Fibroblast of skin of left quadriceps (primary cell): ENCODE data around the gene TUB.

Experiments used
- DNase-seq, 2 experiments: peaks; one replicate each; pipeline ENCODE4 v3.0.0-alpha.2; 2013; ENCODE audit warnings: low read depth in 2 of 2

The TUB gene

DNA sequence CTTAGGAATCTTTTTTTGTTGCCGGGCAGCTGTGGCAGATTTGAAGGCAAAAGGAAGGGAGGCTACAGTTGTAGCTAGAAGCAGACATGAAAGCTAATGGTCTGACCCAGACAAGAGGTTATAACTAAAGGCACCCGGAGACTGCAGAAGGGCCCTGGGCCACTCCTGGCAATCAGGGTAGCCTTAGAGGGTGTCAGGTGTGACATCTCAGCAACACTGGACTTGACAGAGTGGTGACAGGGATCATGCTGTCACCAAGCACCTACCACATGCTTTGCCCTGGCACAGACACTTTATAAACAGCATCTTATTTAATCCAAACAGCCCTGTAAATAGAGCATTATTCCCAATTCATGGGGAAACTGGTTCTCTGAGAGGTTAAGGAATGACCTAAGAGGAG is 25.7 kb downstream of the TUB start:
- DNase-seq, result no peak

DNA sequence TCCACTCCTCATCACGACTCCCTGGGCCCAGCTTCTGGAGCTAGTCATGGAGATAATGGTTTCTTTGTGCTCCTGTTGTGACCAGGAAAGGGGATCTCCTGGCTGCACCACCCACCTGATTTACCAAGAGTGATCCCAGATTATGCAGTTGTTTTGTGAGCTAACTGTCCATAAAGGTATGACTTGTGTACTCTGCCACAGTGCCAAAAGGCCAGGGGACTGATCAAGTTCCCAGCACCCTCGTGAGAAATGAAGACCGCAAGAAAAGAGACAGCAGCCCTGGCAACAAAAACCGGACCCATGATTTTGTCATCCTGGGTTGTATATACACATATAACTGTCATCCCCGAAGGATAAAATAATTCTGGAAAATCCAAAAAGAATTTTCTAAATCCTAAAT is 26.6 kb downstream of the TUB start:
- DNase-seq, result no peak

DNA sequence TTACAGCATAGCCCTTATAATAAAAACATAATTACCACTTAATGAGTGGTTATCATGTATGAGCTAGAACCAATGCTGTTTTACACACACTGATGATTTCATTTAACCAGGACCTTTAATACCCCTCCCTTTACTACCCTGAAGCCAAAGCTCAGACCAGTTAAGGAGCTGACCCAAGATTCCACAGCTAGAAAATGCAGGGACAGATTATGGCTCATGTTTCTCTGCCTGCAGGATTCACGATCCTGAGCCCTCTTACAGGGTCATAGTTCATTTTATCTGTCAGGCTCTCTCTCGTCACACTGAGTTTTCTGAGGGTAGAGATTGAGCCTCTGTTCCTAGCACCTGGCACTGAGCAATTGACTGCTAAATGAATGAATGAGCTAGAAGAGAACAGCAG is 27.4 kb downstream of the TUB start:
- DNase-seq, result no peak

DNA sequence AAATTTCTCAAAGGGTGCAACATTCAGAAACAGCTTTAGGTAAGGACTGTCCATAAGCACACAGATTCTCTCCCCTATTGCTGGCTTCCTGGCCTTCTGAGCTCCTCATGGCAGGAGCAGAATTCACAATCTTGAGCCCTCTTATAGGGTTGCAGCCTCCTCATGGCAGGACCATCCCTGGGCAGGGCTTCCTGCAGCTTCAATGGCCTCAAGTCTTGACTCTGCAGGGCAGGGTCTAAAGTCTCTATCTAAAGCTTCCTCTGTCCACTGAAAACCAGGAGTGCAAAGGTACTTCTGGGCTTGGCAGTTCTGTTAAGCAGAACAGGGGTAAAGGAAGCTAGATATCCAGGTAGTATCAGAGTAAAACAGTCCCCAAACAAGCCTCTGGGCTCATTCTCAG is 28.7 kb downstream of the TUB start:
- no peak for DNase-seq

DNA sequence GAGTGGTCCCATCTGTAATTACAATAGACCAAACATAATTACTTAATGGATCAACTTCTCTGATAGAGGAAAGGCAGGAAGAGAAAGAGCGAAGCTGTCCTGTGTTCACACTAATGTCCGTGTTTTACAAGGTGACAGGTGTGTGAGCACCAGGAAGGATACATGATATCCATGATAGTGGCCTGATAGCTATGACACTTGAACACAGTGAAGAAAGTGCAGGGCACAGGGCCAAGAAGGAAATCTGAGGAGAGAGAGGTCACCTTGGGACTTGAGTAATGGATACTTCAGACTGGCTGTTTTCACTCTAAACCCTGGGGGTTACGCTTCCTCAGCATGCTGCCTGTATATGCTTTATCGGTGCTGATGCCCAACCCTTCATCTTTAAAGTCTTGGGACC is 29.4 kb downstream of the TUB start:
- DNase-seq, result no peak

DNA sequence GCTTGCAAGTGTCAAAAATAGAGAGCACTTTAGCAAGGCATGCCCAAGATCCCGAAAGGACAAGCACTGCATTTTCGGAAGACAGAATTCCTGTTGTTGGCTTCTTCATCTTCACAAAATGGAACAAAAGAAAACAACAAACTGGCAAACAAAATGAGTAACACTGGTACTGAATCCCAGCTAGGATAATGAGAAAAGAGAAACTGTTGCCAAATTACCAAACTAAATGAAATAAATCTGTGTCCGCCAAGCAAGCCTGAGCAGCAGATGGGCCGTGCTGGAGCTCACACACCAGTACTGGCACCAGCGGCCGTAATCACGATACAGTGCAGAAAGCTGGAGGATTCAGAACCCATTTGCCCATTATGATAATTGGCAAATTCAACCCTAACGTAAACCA is 30.6 kb downstream of the TUB start:
- DNase-seq, result no peak

DNA sequence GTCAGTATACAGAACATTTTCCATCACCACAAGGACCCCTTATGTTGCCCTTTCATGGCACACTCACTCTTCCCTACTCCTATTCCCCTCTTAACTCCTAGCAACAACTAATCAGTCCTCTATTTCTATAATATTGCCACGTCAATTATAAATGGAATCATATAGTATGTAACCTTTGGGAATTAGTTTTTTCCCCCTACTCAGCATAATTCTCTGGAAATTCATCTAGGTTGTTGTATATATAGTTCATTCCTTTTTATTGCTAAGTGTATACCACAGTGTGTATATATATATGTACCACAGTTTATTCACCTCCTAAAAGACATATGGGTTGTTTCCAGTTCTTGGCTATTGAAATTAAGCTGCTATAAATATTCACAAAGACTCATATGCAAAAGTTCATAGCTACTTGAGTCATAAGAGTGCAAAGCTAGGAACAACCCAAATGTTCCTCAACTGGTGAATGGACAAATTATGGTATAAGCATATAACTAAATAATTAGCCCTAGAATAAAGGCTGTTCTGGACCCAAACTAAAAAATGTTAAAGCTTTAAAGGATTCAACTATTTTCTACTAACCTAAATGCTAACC is 41.3 kb downstream of the TUB start:
- DNase-seq, result no peak

DNA sequence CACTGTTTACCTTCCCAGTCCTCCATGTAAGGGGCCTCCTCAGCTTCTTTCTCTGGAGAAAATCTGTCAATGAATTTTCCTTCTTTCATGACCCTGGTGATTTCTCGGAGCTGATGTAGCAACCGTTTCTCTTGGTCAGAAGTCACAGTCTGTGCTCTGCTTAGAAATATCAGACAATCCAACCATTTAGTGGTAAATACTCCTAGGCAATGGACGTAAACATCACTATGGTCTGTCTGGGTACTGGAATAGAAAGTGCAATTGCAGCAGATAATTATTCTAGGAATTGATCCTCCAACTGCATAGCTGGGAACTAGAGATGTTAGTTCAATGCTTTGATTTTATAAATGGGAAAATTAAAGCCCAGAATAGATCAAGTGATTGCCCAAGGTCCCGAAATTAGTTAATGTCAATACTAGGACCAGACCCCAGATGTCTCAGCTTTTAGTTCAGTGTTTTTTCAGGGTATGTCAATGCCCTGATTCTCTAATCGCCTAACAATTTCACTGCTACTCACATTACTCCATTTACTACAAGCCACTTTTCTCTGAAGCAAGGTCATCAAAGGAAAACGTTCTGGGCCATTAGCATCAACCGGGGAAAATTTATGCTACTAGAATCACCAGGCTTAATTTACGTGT is 45.8 kb downstream of the TUB start:
- DNase-seq, result no peak

DNA sequence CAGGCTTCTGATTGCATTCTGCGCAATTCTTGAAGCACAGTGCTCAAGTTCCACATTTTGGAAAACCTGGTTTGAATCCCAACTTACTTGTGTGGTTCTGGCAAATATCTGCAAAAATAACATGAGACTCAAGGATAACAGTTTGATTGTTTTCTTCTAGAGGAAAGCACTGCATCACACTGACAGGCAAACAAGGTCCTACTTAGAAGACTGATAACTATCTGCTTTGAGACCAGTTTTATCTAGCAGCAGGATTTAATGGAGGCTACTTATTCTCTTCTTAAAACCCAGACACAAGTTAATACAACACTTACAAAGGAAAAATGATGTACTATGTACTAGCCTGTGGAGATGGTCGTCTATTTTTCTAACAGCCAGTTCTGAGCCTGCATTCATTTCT is 46.4 kb downstream of the TUB start:
- no peak for DNase-seq

DNA sequence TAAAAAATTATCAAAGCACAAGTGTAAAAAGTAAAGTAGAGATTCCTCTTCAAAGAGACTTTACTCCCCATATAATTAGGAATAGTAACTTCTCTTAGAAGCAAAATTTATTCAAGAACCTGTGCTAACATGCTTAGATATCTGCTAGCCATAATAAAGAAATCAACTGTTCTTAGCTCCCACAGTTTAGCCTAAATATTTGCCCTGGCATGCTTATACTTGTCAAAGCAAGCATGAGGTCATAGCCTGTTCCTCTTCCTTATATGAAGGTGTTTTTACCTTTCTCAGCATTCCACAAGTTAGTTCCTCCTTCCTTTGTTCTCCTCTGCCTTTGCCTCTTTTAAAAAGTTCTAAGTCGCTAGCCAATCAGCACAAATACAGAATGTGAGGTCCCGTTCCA is 57.5 kb downstream of the TUB start:
- no peak for DNase-seq

DNA sequence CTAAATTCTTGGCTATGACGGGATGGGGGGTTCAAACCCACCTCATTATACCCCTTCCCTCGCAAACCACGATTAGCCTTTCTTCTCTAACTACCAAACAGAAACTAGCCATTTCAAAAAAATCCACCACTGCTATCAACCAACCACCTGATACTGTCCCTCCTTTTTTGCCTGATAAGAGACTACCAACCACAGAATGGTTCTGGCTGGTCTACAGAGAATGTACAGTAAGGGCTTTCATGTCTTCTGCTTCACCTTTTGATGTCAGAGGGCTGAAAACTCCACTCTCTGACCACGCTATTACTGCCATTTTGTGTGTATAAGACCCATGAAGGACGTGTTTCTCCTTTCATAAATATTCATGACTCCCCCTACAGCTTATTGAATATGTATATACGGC is 68.7 kb downstream of the TUB start:
- no peak for DNase-seq
